Neural crest cell (in vitro differentiated cells): ENCODE results near the gene KCNH4. TPM values are rescaled to one million over a fixed set of nuclear protein-coding genes. Genes with fewer than 3 reads are reported as not detected.

Experiments
- DNase-seq: peaks from one replicate; pipeline ENCODE4 v3.0.0; 2021; ENCODE audit warnings: low read depth, mixed read lengths, low spot score
- H3K27ac Mint-ChIP-seq: one replicate; pipeline ENCODE4 v1.8.0; 2021; ENCODE audit warnings: mild to moderate bottlenecking, mixed read lengths; ENCODE audit not compliant: unreplicated experiment
- H3K27me3 Mint-ChIP-seq: 2 replicates; pipeline ENCODE4 v1.8.0; 2021; ENCODE audit warnings: low read depth, mild to moderate bottlenecking, mixed read lengths
- H3K36me3 Mint-ChIP-seq: 2 replicates; pipeline ENCODE4 v1.8.0; 2021; ENCODE audit warnings: low read depth, mild to moderate bottlenecking, mixed read lengths
- H3K4me1 Mint-ChIP-seq: 2 replicates; pipeline ENCODE4 v1.8.0; 2021; ENCODE audit warnings: mixed read lengths
- H3K4me3 Mint-ChIP-seq: one replicate; pipeline ENCODE4 v1.8.0; 2021; ENCODE audit warnings: mild to moderate bottlenecking, mixed read lengths
- H3K9me3 Mint-ChIP-seq: 2 replicates; pipeline ENCODE4 v1.8.0; 2021; ENCODE audit warnings: mixed read lengths
- CTCF ChIP-seq: fragments of 200-600 bp; sonication (generic); conservative IDR thresholded peaks from 2 replicates; pipeline ENCODE4 v1.5.0; 2021; ENCODE audit warnings: antibody characterized with exemption, mild to moderate bottlenecking
- total RNA-seq: library from RNA; stranded (reverse); gene quantifications from 2 replicates; pipeline ENCODE4 v1.2.1, GENCODE V29; 2021

Gene KCNH4
- total RNA-seq, 1 donor from 2014 or later: 0.05 TPM

GRCh38 chr17:42203354-42203753, 22.4 kb upstream of the KCNH4 start:
- H3K27ac Mint-ChIP-seq: no peak overlapping the region
- H3K36me3 Mint-ChIP-seq: peaks cover 3% of the 10 kb centered on the region
- H3K27me3 Mint-ChIP-seq: no peaks in the 10 kb centered on the region
- H3K4me1 Mint-ChIP-seq: peaks cover 5% of the 10 kb centered on the region
- no peak overlapping the region for H3K4me3 Mint-ChIP-seq
- no peak for DNase-seq
- no peak for TF ChIP-seq CTCF
- no peaks in the 10 kb centered on the region for H3K9me3 Mint-ChIP-seq

GRCh38 chr17:42202696-42203095, 21.8 kb upstream of the KCNH4 start:
- Mint-ChIP-seq H3K4me1 (peaks cover 5% of the 10 kb centered on the region), H3K27ac (no peak overlapping the region), H3K4me3 (no peak overlapping the region), H3K27me3 (no peaks in the 10 kb centered on the region), H3K9me3 (no peaks in the 10 kb centered on the region), H3K36me3 (peaks cover 3% of the 10 kb centered on the region)
- DNase-seq: no peak
- TF ChIP-seq CTCF: no peak

GRCh38 chr17:42202159-42202558, 21.2 kb upstream of the KCNH4 start:
- no peak overlapping the region for H3K27ac Mint-ChIP-seq
- H3K9me3 Mint-ChIP-seq: no peaks in the 10 kb centered on the region
- no peak for TF ChIP-seq CTCF
- no peak for DNase-seq
- no peaks in the 10 kb centered on the region for H3K27me3 Mint-ChIP-seq
- no peak overlapping the region for H3K4me3 Mint-ChIP-seq
- H3K36me3 Mint-ChIP-seq: peaks cover 3% of the 10 kb centered on the region
- H3K4me1 Mint-ChIP-seq: peaks cover 5% of the 10 kb centered on the region

- Mint-ChIP-seq H3K4me1 (peaks cover 5% of the 10 kb centered on the region), H3K27ac (peak overlapping the region; percentile 64), H3K36me3 (peaks cover 3% of the 10 kb centered on the region), H3K4me3 (no peak overlapping the region), H3K27me3 (no peaks in the 10 kb centered on the region), H3K9me3 (no peaks in the 10 kb centered on the region)
- DNase-seq: no peak
- TF ChIP-seq CTCF: no peak
Measured at GRCh38 chr17:42201458-42201772, 20.5 kb upstream of the KCNH4 start.

- no peak overlapping the region for H3K27ac Mint-ChIP-seq
- H3K36me3 Mint-ChIP-seq: peaks cover 3% of the 10 kb centered on the region
- peaks cover 5% of the 10 kb centered on the region for H3K4me1 Mint-ChIP-seq
- no peaks in the 10 kb centered on the region for H3K9me3 Mint-ChIP-seq
- no peak overlapping the region for H3K4me3 Mint-ChIP-seq
- TF ChIP-seq CTCF: no peak
- no peak for DNase-seq
- no peaks in the 10 kb centered on the region for H3K27me3 Mint-ChIP-seq
Measured at GRCh38 chr17:42200706-42201457, 19.9 kb upstream of the KCNH4 start.
